ENCODE results near the gene LMBR1.

LMBR1 gene

DNA sequence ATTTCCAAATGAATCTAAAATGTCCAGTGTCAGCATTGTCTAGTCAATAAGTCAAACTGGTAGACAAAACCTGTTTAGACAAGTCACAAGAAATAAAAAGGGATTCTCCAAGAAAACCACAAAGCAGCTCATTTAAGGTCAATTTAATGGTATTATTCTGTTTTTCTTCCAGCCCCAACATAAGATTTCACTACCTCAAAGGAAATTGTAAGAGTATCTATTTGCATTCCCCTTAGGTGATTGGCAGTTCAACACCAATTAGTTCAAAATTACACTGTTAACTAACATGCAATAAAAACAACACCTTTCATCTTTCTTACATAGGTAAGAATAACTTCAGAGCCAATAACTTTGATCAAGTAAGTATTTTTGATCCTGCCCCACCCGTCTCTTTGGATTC is 146.1 kb downstream of the LMBR1 start:
- Histone ChIP-seq H3K4me3 (ENCODE audit: low read length) (no peak overlapping the region), H3K4me1 (ENCODE audit: insufficient read depth, low read length) (no peaks in the 10 kb centered on the region), H3K9ac (ENCODE audit: low read depth, low read length) (no peak overlapping the region), H3K9me3 (ENCODE audit: insufficient read depth, low read depth, low read length) (no peaks in the 10 kb centered on the region), H3K36me3 (ENCODE audit: insufficient read depth, low read depth, low read length) (no peaks in the 10 kb centered on the region), H3K27ac (ENCODE audit: low read length) (no peak overlapping the region), H3K27me3 (ENCODE audit: insufficient read depth, low read length) (no peaks in the 10 kb centered on the region)

GRCh38 chr7:156739596-156739995 is 153.4 kb downstream of the LMBR1 start:
- Histone ChIP-seq H3K4me1 (ENCODE audit: insufficient read depth, low read length) (no peaks in the 10 kb centered on the region), H3K27me3 (ENCODE audit: insufficient read depth, low read length) (no peaks in the 10 kb centered on the region), H3K9ac (ENCODE audit: low read depth, low read length) (no peak overlapping the region), H3K9me3 (ENCODE audit: insufficient read depth, low read depth, low read length) (no peaks in the 10 kb centered on the region), H3K4me3 (ENCODE audit: low read length) (no peak overlapping the region), H3K36me3 (ENCODE audit: insufficient read depth, low read depth, low read length) (peaks cover 5% of the 10 kb centered on the region; the same call in 1 of the 2 replicates), H3K27ac (ENCODE audit: low read length) (no peak overlapping the region)

GRCh38 chr7:156735851-156736250 is 157.1 kb downstream of the LMBR1 start:
- Histone ChIP-seq H3K27ac (ENCODE audit: low read length) (no peak overlapping the region), H3K4me1 (ENCODE audit: insufficient read depth, low read length) (no peaks in the 10 kb centered on the region), H3K4me3 (ENCODE audit: low read length) (no peak overlapping the region), H3K36me3 (ENCODE audit: insufficient read depth, low read depth, low read length) (peaks cover 25% of the 10 kb centered on the region; the same call in 1 of the 2 replicates), H3K9me3 (ENCODE audit: insufficient read depth, low read depth, low read length) (peaks cover 8% of the 10 kb centered on the region; the same call in 1 of the 2 replicates), H3K9ac (ENCODE audit: low read depth, low read length) (no peak overlapping the region), H3K27me3 (ENCODE audit: insufficient read depth, low read length) (no peaks in the 10 kb centered on the region)

GRCh38 chr7:156733638-156734037 is 159.3 kb downstream of the LMBR1 start:
- Histone ChIP-seq H3K9ac (ENCODE audit: low read depth, low read length) (no peak overlapping the region), H3K9me3 (ENCODE audit: insufficient read depth, low read depth, low read length) (peaks cover 8% of the 10 kb centered on the region; the same call in 1 of the 2 replicates), H3K27ac (ENCODE audit: low read length) (no peak overlapping the region), H3K4me3 (ENCODE audit: low read length) (no peak overlapping the region), H3K36me3 (ENCODE audit: insufficient read depth, low read depth, low read length) (peaks cover 25% of the 10 kb centered on the region; the same call in 1 of the 2 replicates), H3K27me3 (ENCODE audit: insufficient read depth, low read length) (no peaks in the 10 kb centered on the region), H3K4me1 (ENCODE audit: insufficient read depth, low read length) (no peaks in the 10 kb centered on the region)

DNA sequence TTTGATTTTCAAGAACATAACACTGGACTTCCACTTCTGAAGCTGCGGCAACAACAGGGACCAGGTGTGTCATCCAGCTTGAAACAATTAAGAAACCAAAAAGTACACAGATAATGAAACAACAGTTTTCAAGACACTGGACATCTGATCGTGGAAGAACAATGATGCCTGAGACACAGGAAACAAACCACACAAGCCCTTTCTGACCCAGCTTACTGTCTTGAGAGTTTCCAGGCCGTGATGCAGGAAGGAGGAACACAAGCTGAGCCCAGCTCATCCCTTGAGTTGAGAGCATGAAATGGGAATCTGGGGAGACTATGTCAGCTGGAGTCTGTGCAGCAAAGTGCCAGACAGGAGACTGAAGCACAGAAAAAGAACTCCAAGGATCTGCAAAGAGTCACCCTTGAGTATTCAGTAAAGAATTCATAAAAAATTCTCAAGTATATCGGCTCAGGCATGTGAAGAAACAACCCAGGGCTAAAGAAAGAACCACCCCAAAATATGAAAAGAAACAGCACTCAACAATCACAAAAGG is 160.8 kb downstream of the LMBR1 start:
- H3K36me3 ChIP-seq (ENCODE audit: insufficient read depth, low read depth, low read length), result peaks cover 25% of the 10 kb centered on the region; the same call in 1 of the 2 replicates
- H3K4me1 ChIP-seq (ENCODE audit: insufficient read depth, low read length), result no peaks in the 10 kb centered on the region
- no peaks in the 10 kb centered on the region for H3K27me3 ChIP-seq (ENCODE audit: insufficient read depth, low read length)
- no peak overlapping the region for H3K27ac ChIP-seq (ENCODE audit: low read length)
- no peak overlapping the region for H3K4me3 ChIP-seq (ENCODE audit: low read length)
- peaks cover 8% of the 10 kb centered on the region; the same call in 1 of the 2 replicates for H3K9me3 ChIP-seq (ENCODE audit: insufficient read depth, low read depth, low read length)
- H3K9ac ChIP-seq (ENCODE audit: low read depth, low read length), result no peak overlapping the region

- H3K27ac ChIP-seq (ENCODE audit: low read length), result no peak overlapping the region
Measured at GRCh38 chr7:156731651-156732050, 161.3 kb downstream of the LMBR1 start.

GRCh38 chr7:156725936-156726335 is 167.0 kb downstream of the LMBR1 start:
- H3K36me3 ChIP-seq (ENCODE audit: insufficient read depth, low read depth, low read length), result no peaks in the 10 kb centered on the region
- H3K4me3 ChIP-seq (ENCODE audit: low read length), result no peak overlapping the region
- H3K9me3 ChIP-seq (ENCODE audit: insufficient read depth, low read depth, low read length), result no peaks in the 10 kb centered on the region
- H3K27me3 ChIP-seq (ENCODE audit: insufficient read depth, low read length), result no peaks in the 10 kb centered on the region
- no peak overlapping the region for H3K27ac ChIP-seq (ENCODE audit: low read length)
- no peaks in the 10 kb centered on the region for H3K4me1 ChIP-seq (ENCODE audit: insufficient read depth, low read length)
- H3K9ac ChIP-seq (ENCODE audit: low read depth, low read length), result no peak overlapping the region

More at GRCh38 chr7:156731651-156732050, 161.3 kb downstream of the LMBR1 start:
- H3K9me3 ChIP-seq (ENCODE audit: insufficient read depth, low read depth, low read length), result peaks cover 8% of the 10 kb centered on the region; the same call in 1 of the 2 replicates
- peaks cover 25% of the 10 kb centered on the region; the same call in 1 of the 2 replicates for H3K36me3 ChIP-seq (ENCODE audit: insufficient read depth, low read depth, low read length)
- no peaks in the 10 kb centered on the region for H3K4me1 ChIP-seq (ENCODE audit: insufficient read depth, low read length)
- no peak overlapping the region for H3K9ac ChIP-seq (ENCODE audit: low read depth, low read length)
- H3K27me3 ChIP-seq (ENCODE audit: insufficient read depth, low read length), result no peaks in the 10 kb centered on the region
- no peak overlapping the region for H3K4me3 ChIP-seq (ENCODE audit: low read length)

- H3K9me3 ChIP-seq (ENCODE audit: insufficient read depth, low read depth, low read length), result no peaks in the 10 kb centered on the region
- no peak overlapping the region for H3K27ac ChIP-seq (ENCODE audit: low read length)
- H3K4me3 ChIP-seq (ENCODE audit: low read length), result no peak overlapping the region
- no peaks in the 10 kb centered on the region for H3K36me3 ChIP-seq (ENCODE audit: insufficient read depth, low read depth, low read length)
- no peaks in the 10 kb centered on the region for H3K27me3 ChIP-seq (ENCODE audit: insufficient read depth, low read length)
- H3K9ac ChIP-seq (ENCODE audit: low read depth, low read length), result no peak overlapping the region
- no peaks in the 10 kb centered on the region for H3K4me1 ChIP-seq (ENCODE audit: insufficient read depth, low read length)
Measured at GRCh38 chr7:156725073-156725472, 167.9 kb downstream of the LMBR1 start.

DNA sequence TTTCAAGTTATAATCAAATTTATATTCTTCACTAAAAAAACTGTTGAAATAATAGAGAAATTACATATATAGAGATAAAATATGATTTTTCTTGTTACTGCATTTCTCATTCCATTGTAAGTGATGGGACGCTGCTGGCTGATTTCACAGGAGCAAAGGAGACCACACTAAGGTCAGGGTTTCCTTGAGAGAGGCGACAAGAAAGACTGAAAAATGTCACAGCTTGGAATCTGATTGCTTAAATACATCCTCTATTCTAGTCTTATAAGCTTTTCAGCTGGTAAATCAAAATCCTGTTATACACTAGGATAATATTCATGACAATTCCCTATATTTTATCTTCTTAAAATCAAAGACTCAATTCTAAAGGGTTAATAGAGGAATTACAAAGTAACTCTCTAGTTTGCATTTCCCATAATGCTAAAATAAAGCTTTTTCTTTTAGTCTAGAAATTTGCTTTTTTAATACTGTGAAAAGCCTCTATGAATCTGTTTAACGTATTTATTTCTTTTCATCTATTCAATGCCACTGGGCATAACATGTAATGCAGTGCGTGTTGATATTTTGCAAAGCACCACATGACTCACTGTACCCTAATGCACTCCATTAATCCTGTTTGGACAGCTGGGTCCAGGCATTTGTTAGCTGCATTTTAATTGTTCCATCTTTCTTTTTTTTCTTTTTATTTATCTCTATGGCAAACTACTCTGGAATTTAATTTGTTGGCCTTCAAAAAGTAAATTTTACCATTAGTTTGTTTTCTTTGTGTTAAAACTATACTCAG is 170.7 kb downstream of the LMBR1 start:
- Histone ChIP-seq H3K9ac (ENCODE audit: low read depth, low read length) (no peak overlapping the region), H3K36me3 (ENCODE audit: insufficient read depth, low read depth, low read length) (no peaks in the 10 kb centered on the region), H3K27ac (ENCODE audit: low read length) (no peak overlapping the region), H3K27me3 (ENCODE audit: insufficient read depth, low read length) (no peaks in the 10 kb centered on the region), H3K4me3 (ENCODE audit: low read length) (no peak overlapping the region), H3K4me1 (ENCODE audit: insufficient read depth, low read length) (no peaks in the 10 kb centered on the region), H3K9me3 (ENCODE audit: insufficient read depth, low read depth, low read length) (no peaks in the 10 kb centered on the region)

DNA sequence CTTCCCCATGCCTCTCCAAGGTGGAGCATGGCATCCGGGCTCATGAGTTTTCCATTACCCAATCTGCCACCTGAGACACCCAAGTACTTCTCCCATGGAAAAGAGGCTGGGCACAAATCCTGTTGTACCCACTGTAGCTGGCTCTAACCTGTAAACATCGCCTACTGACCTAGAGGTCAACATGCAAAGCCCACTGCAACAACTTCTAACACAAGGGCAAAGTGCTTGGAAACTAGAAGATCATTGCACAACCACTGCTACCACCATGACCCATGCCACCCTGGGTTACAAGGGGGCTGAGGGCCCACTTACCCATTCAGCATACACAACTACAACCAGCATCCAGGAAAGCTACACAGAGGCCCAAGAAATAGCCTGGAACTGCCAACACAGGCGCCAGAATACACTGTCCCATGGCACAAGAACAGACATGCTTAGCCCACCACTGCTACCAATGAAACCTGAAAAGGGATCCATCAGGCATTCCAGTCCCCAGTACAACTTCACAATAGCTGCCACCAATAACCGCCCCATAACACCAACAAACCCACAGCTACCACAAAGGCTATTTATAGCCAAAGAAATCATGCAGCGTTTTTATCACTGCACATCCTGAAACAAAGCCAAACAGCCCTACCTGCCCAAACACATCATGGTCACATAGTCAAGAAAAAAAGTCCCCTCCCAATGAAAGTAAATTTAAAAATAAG is 189.1 kb downstream of the LMBR1 start:
- no peaks in the 10 kb centered on the region for H3K4me1 ChIP-seq (ENCODE audit: insufficient read depth, low read length)
- H3K27me3 ChIP-seq (ENCODE audit: insufficient read depth, low read length), result no peaks in the 10 kb centered on the region
- H3K27ac ChIP-seq (ENCODE audit: low read length), result no peak overlapping the region
- no peaks in the 10 kb centered on the region; the same call in 1 of the 2 replicates for H3K9me3 ChIP-seq (ENCODE audit: insufficient read depth, low read depth, low read length)
- H3K4me3 ChIP-seq (ENCODE audit: low read length), result no peak overlapping the region
- H3K9ac ChIP-seq (ENCODE audit: low read depth, low read length), result no peak overlapping the region
- H3K36me3 ChIP-seq (ENCODE audit: insufficient read depth, low read depth, low read length), result peaks cover 4% of the 10 kb centered on the region; the same call in 1 of the 2 replicates

DNA sequence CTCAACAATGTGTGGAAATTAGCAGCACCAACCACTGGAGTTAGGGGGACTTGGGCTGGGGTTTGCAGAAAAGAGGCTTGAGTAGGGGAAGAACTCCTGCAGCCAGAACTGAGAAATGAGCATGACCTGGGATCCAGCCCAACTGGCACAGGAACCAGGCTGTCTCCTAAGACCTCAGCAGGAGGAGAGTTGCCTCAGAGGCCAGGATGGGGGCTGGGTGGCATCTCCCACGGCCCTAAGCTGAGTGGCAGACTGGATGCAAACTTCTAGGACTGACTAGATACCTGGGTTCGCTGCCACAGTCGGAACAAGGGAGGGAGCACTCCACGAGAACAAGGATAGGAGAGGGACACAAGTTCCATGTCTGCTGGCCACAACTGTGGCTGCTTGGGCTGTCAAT is 189.8 kb downstream of the LMBR1 start:
- Histone ChIP-seq H3K27me3 (ENCODE audit: insufficient read depth, low read length) (no peaks in the 10 kb centered on the region), H3K4me1 (ENCODE audit: insufficient read depth, low read length) (no peaks in the 10 kb centered on the region), H3K9ac (ENCODE audit: low read depth, low read length) (no peak overlapping the region), H3K27ac (ENCODE audit: low read length) (no peak overlapping the region), H3K9me3 (ENCODE audit: insufficient read depth, low read depth, low read length) (peaks cover 6% of the 10 kb centered on the region), H3K36me3 (ENCODE audit: insufficient read depth, low read depth, low read length) (peaks cover 4% of the 10 kb centered on the region; the same call in 1 of the 2 replicates), H3K4me3 (ENCODE audit: low read length) (no peak overlapping the region)

Data from iPS-20b (cell line).